AG08396 (cell line): ENCODE results near the gene CLEC19A.
A peak's percentile ranks its signal among the peaks of the same experiment; 100 is the strongest.

Experiments used
- DNase-seq: peaks from one replicate; pipeline ENCODE4 v3.0.0; 2012; ENCODE audit warnings: low spot score, mixed read lengths

CLEC19A gene

GRCh38 chr16:19328364-19328763 is 42.8 kb downstream of the CLEC19A start:
- DNase-seq = no peak

DNA sequence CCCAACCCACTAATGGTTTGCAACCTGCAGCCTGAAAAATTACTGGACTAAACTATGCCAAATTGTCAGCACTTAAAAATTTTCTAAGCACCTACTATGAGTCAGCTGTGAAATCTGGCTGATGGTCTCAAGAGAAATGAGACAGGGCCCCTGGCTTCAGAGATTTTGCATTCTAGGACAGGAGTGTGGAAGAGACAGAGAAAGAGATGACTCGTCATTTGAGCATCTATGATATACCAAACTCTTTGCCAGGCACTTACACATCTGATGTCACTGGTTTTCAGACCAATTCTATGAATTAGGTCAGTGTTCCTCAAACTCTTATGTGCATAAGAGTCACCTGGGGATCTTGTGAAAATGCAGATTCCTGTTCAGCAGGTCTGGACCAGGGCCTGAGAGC is 44.4 kb downstream of the CLEC19A start:
- DNase-seq = no peak

GRCh38 chr16:19330841-19331397 is 45.4 kb downstream of the CLEC19A start:
- DNase-seq = peak; percentile 55

DNA sequence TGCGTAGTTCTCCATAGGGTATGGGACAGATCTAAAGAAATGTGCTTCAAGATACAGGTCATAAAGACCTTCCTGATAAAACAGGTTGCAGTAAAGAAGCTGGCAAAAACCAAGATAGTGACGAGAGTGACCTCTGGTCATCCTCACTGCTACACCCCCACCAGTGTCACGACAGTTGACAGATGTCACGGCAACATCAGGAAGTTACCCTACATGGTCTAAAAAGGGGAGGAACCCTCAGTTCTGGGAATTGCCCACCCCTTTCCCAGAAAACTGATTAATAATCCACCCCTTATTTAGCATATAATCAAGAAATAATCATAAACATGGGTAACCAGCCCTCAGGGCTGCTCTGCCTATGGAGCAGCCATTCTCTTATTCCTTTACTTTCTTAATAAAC is 46.3 kb downstream of the CLEC19A start:
- no peak for DNase-seq

DNA sequence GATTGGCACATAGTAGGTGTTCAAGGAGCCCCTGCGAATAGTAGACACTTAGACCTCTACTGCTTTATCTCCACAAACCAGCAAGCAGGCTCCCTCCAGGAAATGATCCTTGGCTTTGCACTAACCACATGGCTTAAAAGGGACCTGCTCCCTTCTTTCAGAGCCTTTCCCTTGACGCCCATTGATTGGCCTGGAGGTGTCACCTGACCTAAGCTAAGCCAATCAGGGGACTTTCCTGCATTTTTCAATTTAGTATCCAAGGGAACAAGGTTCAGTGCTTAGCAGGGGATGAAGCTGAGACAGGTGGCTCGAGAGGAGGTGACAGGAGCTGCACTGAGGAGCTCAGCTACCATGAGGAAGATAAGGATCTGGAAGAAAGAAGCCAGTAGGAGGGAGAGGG is 52.8 kb downstream of the CLEC19A start:
- DNase-seq = no peak

- DNase-seq = no peak
These were observed 58.8 kb downstream of the CLEC19A start for GRCh38 chr16:19344224-19344801.

DNA sequence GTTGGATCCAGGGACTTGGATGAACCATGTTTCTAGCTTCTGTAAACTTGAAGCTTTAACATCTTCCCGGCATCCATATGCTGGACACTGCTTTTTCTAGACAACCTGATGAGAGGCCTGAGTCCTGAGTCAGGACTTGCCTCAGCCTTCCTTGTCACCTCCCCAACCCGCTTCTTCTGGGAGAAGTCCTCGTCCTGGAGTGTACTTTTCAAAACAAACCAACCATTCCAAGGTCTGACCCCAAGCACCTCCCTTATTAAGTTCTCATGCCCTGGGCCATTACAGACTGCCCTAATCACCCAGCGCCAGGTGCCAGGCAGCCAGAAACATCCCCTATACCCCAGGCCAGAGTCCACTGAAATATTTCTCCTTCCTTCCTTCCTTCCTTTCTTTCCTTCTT is 59.4 kb downstream of the CLEC19A start:
- no peak for DNase-seq

DNA sequence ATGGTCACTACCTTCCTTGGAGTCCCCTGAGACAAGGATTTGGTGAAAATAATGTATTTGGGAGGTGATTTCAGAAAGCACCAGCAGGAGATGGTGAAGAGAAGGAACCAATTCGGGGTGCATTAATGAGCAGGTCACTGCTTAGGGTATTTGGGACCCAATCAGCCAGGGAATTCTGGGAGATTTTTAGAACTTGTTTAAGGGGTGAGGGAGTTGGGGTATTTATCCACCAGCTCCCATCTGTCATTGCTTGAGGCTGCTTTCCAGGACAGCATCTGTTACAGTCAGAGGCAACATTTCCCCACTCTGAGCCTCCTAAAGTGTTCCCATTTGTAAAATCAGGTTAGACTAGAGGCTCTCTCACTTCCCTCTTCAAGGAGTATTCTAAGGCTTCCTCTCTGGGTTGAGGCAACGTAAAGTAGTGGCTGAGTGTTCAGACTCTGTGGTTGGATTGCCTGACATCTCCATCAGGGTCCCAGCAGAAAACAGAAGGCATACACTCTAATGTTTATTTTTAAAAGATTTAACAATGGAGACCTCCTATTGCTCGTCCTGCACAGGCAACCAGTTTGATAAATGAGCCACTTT is 60.9 kb downstream of the CLEC19A start:
- no peak for DNase-seq

DNA sequence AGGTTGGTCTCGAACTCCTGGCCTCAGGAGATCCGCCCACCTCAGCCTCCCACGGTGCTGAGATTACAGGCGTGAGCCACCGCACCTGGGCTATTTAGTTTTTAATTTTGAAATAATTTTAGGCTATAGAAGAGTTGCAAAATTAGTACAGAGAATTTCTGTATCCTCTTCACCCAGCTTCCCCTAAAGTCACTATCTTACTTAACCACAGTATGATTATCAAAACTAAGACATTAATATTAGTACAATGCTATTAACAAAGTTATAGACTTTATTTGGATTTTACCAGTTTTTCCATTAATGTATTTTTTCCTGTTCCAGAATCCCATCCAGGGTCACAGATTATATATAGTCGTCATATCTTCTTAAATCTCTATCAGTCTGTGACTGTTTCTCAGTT is 62.6 kb downstream of the CLEC19A start:
- DNase-seq = no peak

DNA sequence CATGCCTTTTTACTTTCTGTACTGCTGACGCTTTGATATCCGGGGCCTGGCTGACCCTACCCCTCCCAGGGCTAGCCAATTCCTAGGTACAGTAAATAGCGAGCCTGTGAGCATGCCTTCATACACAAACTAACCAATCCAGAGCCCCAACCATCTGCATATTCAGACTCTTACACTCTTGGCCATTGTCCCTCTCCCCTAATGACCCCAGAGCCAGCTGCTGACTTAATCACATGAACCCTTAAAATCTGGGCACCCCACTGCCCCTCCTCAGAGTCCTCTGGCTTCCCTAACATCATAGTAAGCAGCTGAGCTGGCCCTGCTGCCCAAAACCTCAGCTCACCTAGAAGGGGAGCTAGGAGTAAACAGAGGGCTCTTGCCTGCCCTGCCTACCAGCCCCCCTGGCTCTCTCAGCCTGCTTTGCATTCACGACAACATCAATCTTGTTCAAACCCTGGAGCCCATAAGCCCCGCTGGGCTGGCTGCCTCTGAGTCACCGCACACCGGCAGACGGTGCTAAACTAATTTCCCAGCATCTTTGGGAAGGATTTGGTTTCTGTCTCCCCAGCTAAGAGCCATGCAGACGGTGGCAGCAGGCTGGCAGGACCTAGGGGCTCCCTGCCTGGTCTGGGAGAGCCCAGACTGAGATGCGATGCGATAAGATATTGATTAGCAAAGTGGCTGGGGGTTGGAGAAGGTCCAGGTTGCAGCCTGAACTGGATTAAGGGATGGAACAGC is 63.2 kb downstream of the CLEC19A start:
- DNase-seq = no peak

- DNase-seq = no peak
These were observed 68.8 kb downstream of the CLEC19A start for GRCh38 chr16:19354371-19354770.

DNA sequence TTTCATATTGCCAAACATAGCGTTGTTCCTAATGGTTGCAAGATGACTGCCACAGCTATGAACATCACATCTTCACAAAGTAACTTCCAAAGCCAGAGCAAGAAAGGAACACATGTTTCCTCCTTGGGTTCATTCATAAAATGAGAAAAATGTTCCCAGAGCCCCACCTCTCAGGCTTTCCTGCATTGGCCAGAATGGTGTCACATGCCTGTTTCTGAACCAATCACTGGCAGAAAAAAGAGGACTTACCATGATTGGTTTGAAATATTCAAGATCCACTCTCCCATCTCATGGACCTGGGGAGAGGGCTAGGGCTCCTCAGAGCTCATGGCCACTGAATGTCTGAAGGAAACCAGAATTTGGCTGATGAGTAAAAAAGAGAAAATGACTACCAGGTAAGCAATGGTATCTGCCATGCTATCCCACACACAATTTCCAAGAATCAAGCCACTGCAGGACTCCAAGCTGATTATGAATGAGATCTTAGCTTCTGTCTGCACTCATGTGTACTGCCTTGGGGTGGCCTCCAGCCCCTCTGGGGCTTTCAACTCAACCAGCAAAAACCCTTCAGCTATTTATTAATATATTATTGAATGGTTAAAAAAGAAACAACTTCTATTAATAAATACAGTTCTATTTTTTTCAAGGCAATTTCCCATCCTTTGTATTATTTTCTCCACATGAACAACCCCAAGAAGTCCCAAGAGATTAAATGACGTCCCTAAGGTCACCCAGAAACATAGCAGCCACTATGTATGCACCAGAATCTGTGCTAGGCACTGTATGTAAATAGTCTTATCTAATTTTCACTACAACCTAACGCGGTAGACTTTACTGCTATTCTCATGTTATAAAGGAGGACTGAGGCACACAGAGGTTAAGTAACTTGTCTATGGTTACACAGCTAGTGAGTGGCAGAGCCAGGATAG is 70.8 kb downstream of the CLEC19A start:
- DNase-seq = no peak

DNA sequence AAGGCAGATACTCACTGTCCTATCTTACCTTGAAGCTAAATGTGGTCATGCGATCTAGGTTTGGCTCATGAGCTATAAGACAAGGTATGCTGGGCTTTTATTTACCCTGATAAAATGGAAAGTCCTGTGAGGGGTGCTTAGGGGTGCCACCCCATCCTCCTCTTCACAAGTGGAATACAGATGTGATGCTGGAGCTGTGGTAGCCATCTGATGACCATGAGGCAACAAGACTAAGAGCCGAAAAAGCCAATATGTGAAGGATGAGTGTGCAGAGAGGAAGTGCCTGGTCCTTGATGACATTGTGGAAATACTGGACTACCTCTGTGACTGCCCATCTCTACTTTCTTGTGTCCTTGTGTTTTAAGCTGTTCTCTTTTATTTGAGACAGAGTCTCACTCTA is 74.0 kb downstream of the CLEC19A start:
- DNase-seq = no peak
